ENCODE data around the gene FADS2. TPM values are rescaled to one million over a fixed set of nuclear protein-coding genes. Genes with fewer than 3 reads are reported as not detected.
A peak's percentile ranks its signal among the peaks of the same experiment; 100 is the strongest.

Gene FADS2
- polyA plus RNA-seq, 1 donor from 2014 or later = 145 TPM

DNA sequence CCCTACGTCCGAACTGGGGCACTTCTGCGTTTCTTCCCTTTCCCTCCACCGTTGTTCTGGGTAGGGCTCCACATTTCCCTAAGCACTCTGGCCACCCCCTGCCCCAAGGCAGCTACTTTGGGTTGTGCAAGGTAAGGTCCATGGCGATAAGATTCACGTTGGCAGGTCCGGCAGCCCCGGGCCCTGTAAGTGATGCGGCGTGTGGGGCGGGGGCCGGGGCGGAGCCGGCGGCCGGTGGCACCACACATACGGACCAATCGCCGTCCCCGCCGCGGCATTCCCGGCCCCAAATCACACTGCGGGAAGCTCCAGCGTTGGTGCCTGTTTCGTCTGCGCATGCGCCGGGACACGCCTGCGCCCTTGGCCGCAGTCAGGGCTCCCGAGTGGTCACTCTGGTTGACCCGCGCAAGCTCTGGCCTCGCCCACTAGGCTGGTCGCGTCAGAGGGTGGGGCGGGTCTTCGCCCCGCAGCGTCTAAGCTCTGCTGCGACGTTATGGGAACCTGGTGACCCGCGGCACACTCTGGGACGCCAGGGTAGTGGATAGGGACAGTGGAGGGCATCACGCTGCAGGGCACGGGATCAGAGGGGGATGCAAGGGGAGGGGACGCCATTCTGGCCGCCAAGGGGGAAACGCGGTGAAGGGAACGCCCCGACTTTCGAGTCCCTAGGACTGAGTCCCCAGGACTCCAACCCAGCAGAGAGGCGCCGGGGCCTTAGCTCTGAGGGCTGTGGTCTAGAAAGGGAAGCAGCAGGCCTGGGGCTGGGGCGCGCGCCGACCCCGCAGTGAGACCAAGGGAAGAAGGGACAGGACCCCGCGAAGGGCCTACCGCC is 12.9 kb upstream of the FADS2 start:
- H3F3A ChIP-seq (ENCODE audit: insufficient read depth, low read length, poor library complexity, severe bottlenecking) = no peaks in the 10 kb centered on the region
- peak overlapping the region; percentile 97 for H3K9ac ChIP-seq (ENCODE audit: low read length)
- no peaks in the 10 kb centered on the region for H4K20me1 ChIP-seq (ENCODE audit: insufficient read depth)
- H3K36me3 ChIP-seq (ENCODE audit: insufficient read depth, low read length) = peaks cover 12% of the 10 kb centered on the region
- H3K79me2 ChIP-seq (replicated peaks; ENCODE audit: insufficient read depth, low read length) = peaks cover 36% of the 10 kb centered on the region
- H3K4me3 ChIP-seq (ENCODE audit: low read length) = peak overlapping the region; percentile 99
- peak overlapping the region; percentile 70 for H2AFZ ChIP-seq (ENCODE audit: low read depth, low read length)
- H3K4me2 ChIP-seq (ENCODE audit: low read length) = peak overlapping the region; percentile 75
- TF ChIP-seq EZH2 (IDR thresholded peaks at IDR 0.05; ENCODE audit: borderline replicate concordance, insufficient read depth, low read length, poor library complexity, severe bottlenecking) = no peak
- TF ChIP-seq MXI1 (conservative IDR thresholded peaks at IDR 0.05; ENCODE audit: poor library complexity, severe bottlenecking) = peak; percentile 31
- peak; percentile 48 for TF ChIP-seq EP300 (conservative IDR thresholded peaks at IDR 0.05; ENCODE audit: poor library complexity, severe bottlenecking)
- TF ChIP-seq, protein P1, sequence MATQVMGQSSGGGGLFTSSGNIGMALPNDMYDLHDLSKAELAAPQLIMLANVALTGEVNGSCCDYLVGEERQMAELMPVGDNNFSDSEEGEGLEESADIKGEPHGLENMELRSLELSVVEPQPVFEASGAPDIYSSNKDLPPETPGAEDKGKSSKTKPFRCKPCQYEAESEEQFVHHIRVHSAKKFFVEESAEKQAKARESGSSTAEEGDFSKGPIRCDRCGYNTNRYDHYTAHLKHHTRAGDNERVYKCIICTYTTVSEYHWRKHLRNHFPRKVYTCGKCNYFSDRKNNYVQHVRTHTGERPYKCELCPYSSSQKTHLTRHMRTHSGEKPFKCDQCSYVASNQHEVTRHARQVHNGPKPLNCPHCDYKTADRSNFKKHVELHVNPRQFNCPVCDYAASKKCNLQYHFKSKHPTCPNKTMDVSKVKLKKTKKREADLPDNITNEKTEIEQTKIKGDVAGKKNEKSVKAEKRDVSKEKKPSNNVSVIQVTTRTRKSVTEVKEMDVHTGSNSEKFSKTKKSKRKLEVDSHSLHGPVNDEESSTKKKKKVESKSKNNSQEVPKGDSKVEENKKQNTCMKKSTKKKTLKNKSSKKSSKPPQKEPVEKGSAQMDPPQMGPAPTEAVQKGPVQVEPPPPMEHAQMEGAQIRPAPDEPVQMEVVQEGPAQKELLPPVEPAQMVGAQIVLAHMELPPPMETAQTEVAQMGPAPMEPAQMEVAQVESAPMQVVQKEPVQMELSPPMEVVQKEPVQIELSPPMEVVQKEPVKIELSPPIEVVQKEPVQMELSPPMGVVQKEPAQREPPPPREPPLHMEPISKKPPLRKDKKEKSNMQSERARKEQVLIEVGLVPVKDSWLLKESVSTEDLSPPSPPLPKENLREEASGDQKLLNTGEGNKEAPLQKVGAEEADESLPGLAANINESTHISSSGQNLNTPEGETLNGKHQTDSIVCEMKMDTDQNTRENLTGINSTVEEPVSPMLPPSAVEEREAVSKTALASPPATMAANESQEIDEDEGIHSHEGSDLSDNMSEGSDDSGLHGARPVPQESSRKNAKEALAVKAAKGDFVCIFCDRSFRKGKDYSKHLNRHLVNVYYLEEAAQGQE (IDR thresholded peaks at IDR 0.05; ENCODE audit: borderline replicate concordance) = peak; percentile 42
- peak; percentile 7 for TF ChIP-seq SMC3 (conservative IDR thresholded peaks at IDR 0.05; ENCODE audit: poor library complexity)
- TF ChIP-seq, protein P2, sequence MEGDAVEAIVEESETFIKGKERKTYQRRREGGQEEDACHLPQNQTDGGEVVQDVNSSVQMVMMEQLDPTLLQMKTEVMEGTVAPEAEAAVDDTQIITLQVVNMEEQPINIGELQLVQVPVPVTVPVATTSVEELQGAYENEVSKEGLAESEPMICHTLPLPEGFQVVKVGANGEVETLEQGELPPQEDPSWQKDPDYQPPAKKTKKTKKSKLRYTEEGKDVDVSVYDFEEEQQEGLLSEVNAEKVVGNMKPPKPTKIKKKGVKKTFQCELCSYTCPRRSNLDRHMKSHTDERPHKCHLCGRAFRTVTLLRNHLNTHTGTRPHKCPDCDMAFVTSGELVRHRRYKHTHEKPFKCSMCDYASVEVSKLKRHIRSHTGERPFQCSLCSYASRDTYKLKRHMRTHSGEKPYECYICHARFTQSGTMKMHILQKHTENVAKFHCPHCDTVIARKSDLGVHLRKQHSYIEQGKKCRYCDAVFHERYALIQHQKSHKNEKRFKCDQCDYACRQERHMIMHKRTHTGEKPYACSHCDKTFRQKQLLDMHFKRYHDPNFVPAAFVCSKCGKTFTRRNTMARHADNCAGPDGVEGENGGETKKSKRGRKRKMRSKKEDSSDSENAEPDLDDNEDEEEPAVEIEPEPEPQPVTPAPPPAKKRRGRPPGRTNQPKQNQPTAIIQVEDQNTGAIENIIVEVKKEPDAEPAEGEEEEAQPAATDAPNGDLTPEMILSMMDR (IDR thresholded peaks at IDR 0.05; ENCODE audit: poor library complexity, severe bottlenecking) = no peak
- TF ChIP-seq POLR2AphosphoS5 (IDR thresholded peaks at IDR 0.05) = peak; percentile 91
- TF ChIP-seq TAF1 (IDR thresholded peaks at IDR 0.05; ENCODE audit: low read depth) = peak; percentile 36
- no peak for TF ChIP-seq RAD21 (conservative IDR thresholded peaks at IDR 0.05)
- H3K27me3 ChIP-seq (ENCODE audit: insufficient read depth, low read depth, low read length) = no peaks in the 10 kb centered on the region
- H3K27ac ChIP-seq (ENCODE audit: low read length) = peak overlapping the region; percentile 93
- H3K9me2 ChIP-seq (ENCODE audit: insufficient read depth, low read length) = no peaks in the 10 kb centered on the region
- H3K9me3 ChIP-seq (ENCODE audit: low read length) = no peaks in the 10 kb centered on the region

DNA sequence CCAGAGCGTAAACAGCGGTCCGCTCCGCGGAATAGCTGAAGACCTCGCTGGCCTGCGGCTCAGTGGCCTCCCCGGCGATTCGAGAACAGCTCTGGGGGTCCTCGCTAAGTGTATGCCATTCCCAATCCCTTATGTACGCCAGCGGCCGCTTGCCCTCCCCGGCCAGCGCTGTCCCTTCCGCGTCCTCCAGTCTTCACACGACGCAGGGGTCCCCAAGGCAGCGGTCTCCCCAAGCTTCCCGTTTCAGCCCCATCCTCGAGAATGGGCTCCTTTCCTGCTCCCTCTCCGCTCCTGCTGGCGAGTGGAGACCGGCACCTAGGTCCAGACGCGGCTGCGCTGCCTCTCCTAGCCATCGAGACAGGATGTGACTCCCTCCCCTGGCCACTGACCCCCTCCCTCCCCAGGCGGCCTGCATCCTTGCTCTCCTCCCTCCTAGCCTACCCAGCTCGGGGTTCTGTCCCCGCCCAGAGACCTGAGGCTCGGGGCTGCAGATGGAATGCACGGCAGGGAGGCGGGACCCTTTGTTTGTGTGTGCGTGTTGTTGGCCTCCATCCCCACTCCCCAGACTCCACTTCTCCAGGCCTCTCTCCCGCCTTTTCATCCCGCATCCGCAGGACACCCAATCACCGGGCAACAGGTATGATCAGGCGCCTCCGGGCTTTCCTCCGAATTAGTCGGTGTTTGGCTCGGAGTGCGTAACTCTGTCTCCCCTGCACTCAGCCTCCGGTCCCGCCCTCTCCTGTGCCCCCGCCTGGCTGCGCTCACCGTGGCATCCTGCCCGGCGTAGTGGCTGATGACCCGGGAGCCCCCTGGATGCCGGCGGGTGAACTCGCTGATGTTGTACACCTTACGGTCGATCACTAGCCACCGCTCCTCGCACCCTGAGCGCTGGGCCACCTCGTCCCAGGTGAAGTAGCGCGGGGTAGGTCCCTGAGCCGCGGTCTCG is 12.0 kb upstream of the FADS2 start:
- no peaks in the 10 kb centered on the region for H3K9me3 ChIP-seq (ENCODE audit: low read length)
- H3K36me3 ChIP-seq (ENCODE audit: insufficient read depth, low read length) = peaks cover 5% of the 10 kb centered on the region

More for the DNA sequence above, 12.0 kb upstream of the FADS2 start:
- no peaks in the 10 kb centered on the region for H3F3A ChIP-seq (ENCODE audit: insufficient read depth, low read length, poor library complexity, severe bottlenecking)
- TF ChIP-seq TAF1 (IDR thresholded peaks at IDR 0.05; ENCODE audit: low read depth) = peak; percentile 44
- no peak for TF ChIP-seq EP300 (conservative IDR thresholded peaks at IDR 0.05; ENCODE audit: poor library complexity, severe bottlenecking)
- TF ChIP-seq MXI1 (conservative IDR thresholded peaks at IDR 0.05; ENCODE audit: poor library complexity, severe bottlenecking) = no peak
- H4K20me1 ChIP-seq (ENCODE audit: insufficient read depth) = no peaks in the 10 kb centered on the region
- no peaks in the 10 kb centered on the region for H3K27me3 ChIP-seq (ENCODE audit: insufficient read depth, low read depth, low read length)
- peak overlapping the region; percentile 75 for H3K4me2 ChIP-seq (ENCODE audit: low read length)
- peak overlapping the region; percentile 99 for H3K4me3 ChIP-seq (ENCODE audit: low read length)
- peaks cover 40% of the 10 kb centered on the region for H3K79me2 ChIP-seq (replicated peaks; ENCODE audit: insufficient read depth, low read length)
- H3K9ac ChIP-seq (ENCODE audit: low read length) = peak overlapping the region; percentile 97
- peak overlapping the region; percentile 93 for H3K27ac ChIP-seq (ENCODE audit: low read length)
- H2AFZ ChIP-seq (ENCODE audit: low read depth, low read length) = peak overlapping the region; percentile 42
- no peaks in the 10 kb centered on the region for H3K9me2 ChIP-seq (ENCODE audit: insufficient read depth, low read length)
